K562 (cell line): Measurements from ENCODE around the gene RNF6. TPM values are rescaled to one million over a fixed set of nuclear protein-coding genes. Genes with fewer than 3 reads are reported as not detected.

Experiments used
- ARHGAP35 ChIP-seq: fragments of 450-650 bp; IDR thresholded peaks from 2 replicates; pipeline ENCODE4 v1.6.1; 2018; ENCODE audit not compliant: partially characterized antibody
- DACH1 ChIP-seq: fragments of 450-650 bp; IDR thresholded peaks from 2 replicates; pipeline ENCODE4 v1.6.1; 2018; ENCODE audit not compliant: partially characterized antibody
- ELF1 ChIP-seq: fragments of 200-800 bp; sonication (Bioruptor generic); IDR thresholded peaks from 2 replicates; pipeline ENCODE4 v1.6.1; 2016; ENCODE audit warnings: missing genetic modification characterization, missing compliant biosample characterization
- ELF4 ChIP-seq: fragments of 450-650 bp; formaldehyde crosslinking; IDR thresholded peaks from 2 replicates; pipeline ENCODE4 v1.4.0; 2022; ENCODE audit warnings: missing genetic modification characterization
- FOXP1 ChIP-seq: sonication (generic); formaldehyde crosslinking; IDR thresholded peaks from 2 replicates; pipeline ENCODE4 v1.8.0; 2022; ENCODE audit warnings: mild to moderate bottlenecking, missing genetic modification reagents
- FUS ChIP-seq: fragments of 200-400 bp; formaldehyde crosslinking; optimal IDR thresholded peaks from 2 replicates; pipeline ENCODE3; 2017; ENCODE audit warnings: low read depth, low read length
- KLF10 ChIP-seq: fragments of 250-450 bp; sonication (Bioruptor Pico); IDR thresholded peaks from 2 replicates; pipeline ENCODE4 v1.6.1; 2021; ENCODE audit warnings: matching md5 sums
- MCM5 ChIP-seq: fragments of 450-650 bp; IDR thresholded peaks from 2 replicates; pipeline ENCODE4 v1.6.1; 2016; ENCODE audit warnings: low read depth
- NELFE ChIP-seq: IDR thresholded peaks from 2 replicates; pipeline ENCODE4 v1.6.1; 2011; ENCODE audit warnings: mild to moderate bottlenecking; ENCODE audit not compliant: insufficient read depth, insufficient read length
- NFYB ChIP-seq: IDR thresholded peaks from 2 replicates; pipeline ENCODE4 v1.6.1; 2011; ENCODE audit warnings: mild to moderate bottlenecking, moderate library complexity; ENCODE audit not compliant: insufficient read length; ENCODE audit errors: extremely low read depth
- NR4A1 ChIP-seq, 2 experiments: fragments of 250-450 bp in 1 of 2; fragments of 450-650 bp in 1 of 2; sonication (Bioruptor Pico) in 1 of 2; IDR thresholded peaks; 2 replicates each; pipeline versions ENCODE4 v1.4.0 to v1.6.1; 2016 to 2020; ENCODE audit warnings: mild to moderate bottlenecking in 2 of 2, missing compliant biosample characterization in 1 of 2, missing genetic modification characterization in 1 of 2, moderate library complexity in 1 of 2
- PHF21A ChIP-seq: fragments of 450-650 bp; IDR thresholded peaks from 2 replicates; pipeline ENCODE4 v1.6.1; 2017; ENCODE audit warnings: low read depth, borderline replicate concordance
- RBM14 ChIP-seq: fragments of 200-400 bp; formaldehyde crosslinking; IDR thresholded peaks from 2 replicates; pipeline ENCODE4 v1.6.1; 2018; ENCODE audit warnings: low read depth, mild to moderate bottlenecking, low read length, moderate library complexity, borderline replicate concordance; ENCODE audit not compliant: insufficient read depth
- RBM34 ChIP-seq: fragments of 200-400 bp; formaldehyde crosslinking; IDR thresholded peaks from 2 replicates; pipeline ENCODE4 v1.6.1; 2018; ENCODE audit warnings: low read length, borderline replicate concordance; ENCODE audit not compliant: insufficient read depth
- RHOXF2B ChIP-seq: fragments of 250-450 bp; sonication (Bioruptor Pico); conservative IDR thresholded peaks from 2 replicates; pipeline ENCODE4 v1.5.1; 2021
- SREBF2 ChIP-seq: sonication (generic); formaldehyde crosslinking; IDR thresholded peaks from 2 replicates; pipeline ENCODE4 v1.4.0; 2020; ENCODE audit warnings: mild to moderate bottlenecking, missing genetic modification reagents
- TAF1 ChIP-seq: IDR thresholded peaks from 2 replicates; pipeline ENCODE4 v1.6.1; 2011; ENCODE audit warnings: mild to moderate bottlenecking, low read length, moderate library complexity; ENCODE audit not compliant: insufficient read depth, control insufficient read depth, severe bottlenecking; ENCODE audit errors: extremely low read depth
- TCF7 ChIP-seq: sonication (generic); IDR thresholded peaks from 2 replicates; pipeline ENCODE4 v1.6.1; 2016; ENCODE audit warnings: antibody characterized with exemption, borderline replicate concordance
- TCF7L2 ChIP-seq: fragments of 150-350 bp; IDR thresholded peaks from 2 replicates; pipeline ENCODE4 v1.6.1; 2016; ENCODE audit warnings: low read depth, mild to moderate bottlenecking, low read length, moderate library complexity
- TEAD1 ChIP-seq, 2 experiments: fragments of 450-650 bp in 1 of 2; sonication (generic) in 1 of 2; formaldehyde crosslinking; IDR thresholded peaks; 2 replicates each; pipeline versions ENCODE4 v1.4.0 to v1.8.0; 2020 to 2022; ENCODE audit warnings: mild to moderate bottlenecking in 2 of 2, missing genetic modification reagents in 1 of 2
- TFAM ChIP-seq: fragments of 250-450 bp; sonication (Bioruptor Pico); conservative IDR thresholded peaks from 2 replicates; pipeline ENCODE4 v1.5.0; 2021; ENCODE audit warnings: mild to moderate bottlenecking, moderate library complexity
- WHSC1 ChIP-seq: IDR thresholded peaks from one replicate; pipeline ENCODE4 v1.6.1; 2012; ENCODE audit warnings: low read length, control low read depth, inconsistent platforms
- XRCC5 ChIP-seq: fragments of 200-400 bp; formaldehyde crosslinking; IDR thresholded peaks from 2 replicates; pipeline ENCODE4 v1.6.1; 2017; ENCODE audit warnings: low read depth, mild to moderate bottlenecking, low read length
- ZNF253 ChIP-seq: fragments of 250-450 bp; sonication (Bioruptor Pico); conservative IDR thresholded peaks from 2 replicates; pipeline ENCODE4 v1.6.1; 2021; ENCODE audit warnings: mild to moderate bottlenecking
- ZNF384 ChIP-seq: IDR thresholded peaks from 2 replicates; pipeline ENCODE4 v1.6.1; 2012; ENCODE audit warnings: low read depth, low read length, improper control_type of control experiment
- polyA plus RNA-seq, 8 experiments: library from polyadenylated mRNA; depleted of rRNA in 4 of 8; stranded (reverse) in 5 of 8; unstranded in 3 of 8; fragments of >200 nt; fragmentation: Nextera tagmentation in 2 of 8; fragmentation: Illumina TruSeq in 1 of 8; extraction: Ambion mirVana in 2 of 8; extraction: Trizol in 1 of 8; gene quantifications; 2 replicates each; pipeline versions ENCODE4 v1.2.1 to v1.2.3, GENCODE V29; 2011 to 2014; ENCODE audit warnings: inconsistent platforms in 1 of 8, missing spikeins in 1 of 8
- total RNA-seq, 7 experiments: library from RNA; depleted of rRNA in 6 of 7; stranded (reverse); fragments of >200 nt in 6 of 7; fragmentation: Illumina TruSeq in 2 of 7; extraction: Trizol in 2 of 7; gene quantifications; 2 replicates each; pipeline versions ENCODE4 v1.2.1 to v1.2.3, GENCODE V29; 2011 to 2021; ENCODE audit warnings: low replicate concordance in 1 of 7
- TF ChIP-seq, protein P1 (sequence below), 3 experiments: fragments of 200-800 bp in 1 of 3; fragments of 250-450 bp in 1 of 3; fragments of 450-650 bp in 1 of 3; sonication (Bioruptor Pico) in 1 of 3; sonication (Bioruptor generic) in 1 of 3; formaldehyde crosslinking in 1 of 3; IDR thresholded peaks; 2 replicates each; pipeline versions ENCODE4 v1.6.1 to v1.8.0; 2016 to 2022; ENCODE audit warnings: mild to moderate bottlenecking in 2 of 3, missing genetic modification characterization in 2 of 3, missing compliant biosample characterization in 1 of 3, moderate library complexity in 1 of 3

Gene RNF6
- total and polyA plus RNA-seq, 9 of the 15 experiments (the other 6 are each of a cell fraction or from before 2014, with no cell fraction given) = 12.0 to 31.4 (median 22.3) TPM

DNA sequence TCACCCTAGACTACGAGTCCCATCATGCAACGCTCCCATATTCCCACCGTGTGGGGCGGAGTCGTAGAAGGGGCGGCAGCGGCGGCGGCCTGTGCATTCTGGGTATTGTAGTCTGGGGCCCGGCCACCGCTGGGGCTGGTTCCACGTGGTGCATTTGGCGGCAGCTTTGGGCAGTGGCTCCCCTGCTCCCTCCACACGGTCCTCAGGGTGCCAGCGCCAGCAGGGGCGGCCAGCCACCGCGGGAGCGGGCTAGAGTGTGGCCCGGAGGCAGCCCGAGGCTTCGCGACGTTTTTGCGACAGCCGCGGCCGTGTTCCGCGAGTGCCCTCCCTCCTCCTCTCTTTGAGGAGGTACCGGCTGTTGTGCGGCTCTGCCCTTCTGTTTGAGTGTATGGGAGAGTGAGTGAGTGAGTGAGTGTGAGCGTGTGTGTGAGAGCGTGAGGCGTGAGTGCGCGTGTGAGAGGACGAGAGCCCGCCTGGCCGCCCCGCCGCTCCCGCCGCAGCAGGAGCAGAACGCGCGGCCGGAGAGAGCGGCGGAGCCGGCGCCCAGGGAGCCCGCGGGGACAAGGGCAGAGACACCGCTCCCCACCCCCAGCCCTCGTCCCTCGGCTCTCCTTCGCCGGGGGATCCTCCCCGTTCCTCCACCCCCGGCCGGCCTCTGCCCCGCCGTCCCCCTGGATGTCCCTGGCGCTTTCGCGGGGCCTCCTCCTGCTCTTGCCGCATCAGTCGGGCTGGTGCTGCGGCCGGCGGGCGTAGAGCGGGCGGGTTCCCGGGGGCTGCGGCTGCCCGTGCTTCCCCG is 31.9 kb upstream of the RNF6 start, which contains the start of gene CDK8 (continued):
- TF ChIP-seq MCM5 (no peak), FOXP1 (CRISPR knock-in tag) (no peak), ZNF384 (no peak), XRCC5 (no peak), ELF4 (no peak), NR4A1 (CRISPR knock-in tag; IDR thresholded peaks at IDR 0.05) (no peak), NR4A1 (tag; IDR thresholded peaks at IDR 0.05) (no peak), RBM14 (no peak), DACH1 (no peak), TCF7 (no peak), ELF1 (tag) (no peak), NELFE (no peak), ARHGAP35 (no peak), KLF10 (CRISPR knock-in tag) (no peak), ZNF253 (no peak), TEAD1 (CRISPR knock-in tag; IDR thresholded peaks at IDR 0.05) (no peak), TAF1 (no peak), SREBF2 (CRISPR knock-in tag) (no peak), NFYB (no peak), TFAM (CRISPR knock-in tag) (no peak), TCF7L2 (no peak), FUS (no peak), RBM34 (no peak), RHOXF2B (no peak), WHSC1 (no peak), PHF21A (0 out of 2 replicates have a peak, but pooled peaks have one; percentile 48)
- TF ChIP-seq, protein P1, sequence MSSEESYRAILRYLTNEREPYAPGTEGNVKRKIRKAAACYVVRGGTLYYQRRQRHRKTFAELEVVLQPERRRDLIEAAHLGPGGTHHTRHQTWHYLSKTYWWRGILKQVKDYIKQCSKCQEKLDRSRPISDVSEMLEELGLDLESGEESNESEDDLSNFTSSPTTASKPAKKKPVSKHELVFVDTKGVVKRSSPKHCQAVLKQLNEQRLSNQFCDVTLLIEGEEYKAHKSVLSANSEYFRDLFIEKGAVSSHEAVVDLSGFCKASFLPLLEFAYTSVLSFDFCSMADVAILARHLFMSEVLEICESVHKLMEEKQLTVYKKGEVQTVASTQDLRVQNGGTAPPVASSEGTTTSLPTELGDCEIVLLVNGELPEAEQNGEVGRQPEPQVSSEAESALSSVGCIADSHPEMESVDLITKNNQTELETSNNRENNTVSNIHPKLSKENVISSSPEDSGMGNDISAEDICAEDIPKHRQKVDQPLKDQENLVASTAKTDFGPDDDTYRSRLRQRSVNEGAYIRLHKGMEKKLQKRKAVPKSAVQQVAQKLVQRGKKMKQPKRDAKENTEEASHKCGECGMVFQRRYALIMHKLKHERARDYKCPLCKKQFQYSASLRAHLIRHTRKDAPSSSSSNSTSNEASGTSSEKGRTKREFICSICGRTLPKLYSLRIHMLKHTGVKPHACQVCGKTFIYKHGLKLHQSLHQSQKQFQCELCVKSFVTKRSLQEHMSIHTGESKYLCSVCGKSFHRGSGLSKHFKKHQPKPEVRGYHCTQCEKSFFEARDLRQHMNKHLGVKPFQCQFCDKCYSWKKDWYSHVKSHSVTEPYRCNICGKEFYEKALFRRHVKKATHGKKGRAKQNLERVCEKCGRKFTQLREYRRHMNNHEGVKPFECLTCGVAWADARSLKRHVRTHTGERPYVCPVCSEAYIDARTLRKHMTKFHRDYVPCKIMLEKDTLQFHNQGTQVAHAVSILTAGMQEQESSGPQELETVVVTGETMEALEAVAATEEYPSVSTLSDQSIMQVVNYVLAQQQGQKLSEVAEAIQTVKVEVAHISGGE (CRISPR knock-in tag; IDR thresholded peaks at IDR 0.05) = peak in 1 of 3 experiments; percentile 43; a peak in 2 of 6 replicates
